Measurements from ENCODE around the gene POLR1A. TPM values are rescaled to one million over a fixed set of nuclear protein-coding genes. Genes with fewer than 3 reads are reported as not detected.

Gene POLR1A
- total and polyA plus RNA-seq, 10 donors, result 1.8 to 39.0 (median 20.1) TPM

- peaks cover 6 to 31% (median 24%) of the 10 kb centered on the region in 6 donors for H3K4me1 ChIP-seq
- no peaks in the 10 kb centered on the region for H3K36me3 ChIP-seq
- peaks cover 0 to 14% (median 8%) of the 10 kb centered on the region in 8 donors for H3K9me3 ChIP-seq
- peak; percentile 57 for DNase-seq
- TF ChIP-seq POLR2A (IDR thresholded peaks at IDR 0.05) (no peak), POLR2AphosphoS5 (IDR thresholded peaks at IDR 0.05) (no peak), CTCF (IDR thresholded peaks at IDR 0.05 in 8 of 11, conservative IDR thresholded peaks at IDR 0.05 in 3 of 11) (no peak)
- peak overlapping the region in 1 of 8 donors; percentile 30 for H3K27ac ChIP-seq
- no peaks in the 10 kb centered on the region for H3K27me3 ChIP-seq (replicated peaks in 1 of 7)
- H3K4me3 ChIP-seq, result no peak overlapping the region
- intact Hi-C loops (cut with DNase I; ENCODE audit: low total_unique reads), result no loop called here
- WGBS, 5 donors, result 97 to 100% (median 99%) methylated on average over 2 of the region's 2 CpGs
Observed at GRCh38 chr2:86015006-86015405, 90.7 kb downstream of the POLR1A start.

DNA sequence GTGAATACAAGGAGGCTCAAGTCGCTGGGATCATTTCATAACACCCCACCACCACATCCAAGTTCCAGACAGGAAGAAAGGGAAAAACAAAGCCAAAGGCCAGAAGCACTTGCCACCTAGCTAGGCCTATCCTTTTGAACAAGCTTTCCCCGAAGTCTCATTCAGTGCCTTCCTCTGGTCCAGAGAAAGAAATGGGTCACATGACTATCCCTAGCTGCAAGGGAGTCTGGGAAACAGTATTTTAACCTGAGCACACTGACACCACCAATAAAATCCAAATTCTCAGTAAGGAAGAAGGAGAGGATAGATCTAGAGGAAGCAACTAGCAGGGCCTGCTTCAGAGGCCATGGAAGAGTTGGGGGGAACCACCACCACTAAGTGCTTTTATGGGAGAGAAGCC is 91.2 kb downstream of the POLR1A start:
- no peaks in the 10 kb centered on the region for H3K36me3 ChIP-seq
- H3K27me3 ChIP-seq (replicated peaks in 1 of 7), result no peaks in the 10 kb centered on the region
- H3K4me1 ChIP-seq, result peaks cover 6 to 31% (median 24%) of the 10 kb centered on the region in 6 donors
- H3K4me3 ChIP-seq, result no peak overlapping the region
- intact Hi-C loops (cut with DNase I; ENCODE audit: low total_unique reads), result no loop called here
- DNase-seq, result no peak
- TF ChIP-seq POLR2AphosphoS5 (IDR thresholded peaks at IDR 0.05), result no peak
- no peak for TF ChIP-seq CTCF (IDR thresholded peaks at IDR 0.05 in 8 of 11, conservative IDR thresholded peaks at IDR 0.05 in 3 of 11)
- TF ChIP-seq POLR2A (IDR thresholded peaks at IDR 0.05), result no peak
- peak overlapping the region in 1 of 8 donors; percentile 30 for H3K27ac ChIP-seq
- H3K9me3 ChIP-seq, result peaks cover 0 to 14% (median 8%) of the 10 kb centered on the region in 8 donors
- WGBS, 5 donors, result 87 to 95% (median 92%) methylated on average over 2 of the region's 2 CpGs

DNA sequence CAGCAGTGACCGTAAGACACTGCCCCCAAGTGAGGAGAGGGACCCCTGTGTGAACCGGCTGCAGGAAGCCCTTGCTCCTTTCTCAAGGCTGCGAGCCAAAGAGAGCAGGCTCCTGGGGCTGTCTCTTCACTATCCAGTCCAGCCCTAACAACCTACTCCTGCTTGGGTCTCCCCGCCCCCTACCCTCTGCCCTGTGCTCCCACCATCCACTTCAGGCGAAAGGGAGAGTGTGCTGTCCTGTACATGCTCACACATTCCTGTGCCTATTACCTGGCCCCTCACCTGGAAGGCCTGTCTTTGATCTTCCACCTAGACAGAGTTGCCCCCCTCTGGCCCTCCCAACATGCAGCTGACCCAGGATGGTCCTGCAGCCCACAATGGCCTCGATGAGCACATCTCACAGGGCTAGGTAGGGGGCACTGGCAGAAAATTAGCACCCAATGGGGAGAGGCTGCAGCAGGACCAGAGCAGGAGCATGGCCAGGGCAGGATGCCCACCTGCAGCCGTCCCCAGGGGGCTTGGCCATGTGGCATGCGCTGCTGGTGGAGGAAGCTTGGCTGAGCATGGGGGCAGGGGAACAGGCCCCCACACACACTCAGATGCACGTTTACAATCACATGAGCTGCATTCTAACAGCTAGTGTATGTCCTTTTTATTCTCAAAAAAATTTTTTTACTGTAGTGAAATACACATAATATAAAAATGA is 93.5 kb downstream of the POLR1A start:
- intact Hi-C loops (cut with DNase I; ENCODE audit: low total_unique reads), result no loop called here
- H3K27me3 ChIP-seq (replicated peaks in 1 of 7), result no peaks in the 10 kb centered on the region
- DNase-seq, result peak; percentile 47
- H3K4me3 ChIP-seq, result no peak overlapping the region
- H3K4me1 ChIP-seq, result peaks cover 0 to 21% (median 14%) of the 10 kb centered on the region in 6 donors
- H3K36me3 ChIP-seq, result no peaks in the 10 kb centered on the region
- no peak overlapping the region for H3K27ac ChIP-seq
- 75 to 86% (median 77%) methylated on average over 8 to 9 of the region's 9 CpGs for WGBS, 5 donors
- H3K9me3 ChIP-seq, result peaks cover 0 to 14% (median 8%) of the 10 kb centered on the region in 8 donors
- TF ChIP-seq CTCF (IDR thresholded peaks at IDR 0.05 in 8 of 11, conservative IDR thresholded peaks at IDR 0.05 in 3 of 11) (no peak), POLR2AphosphoS5 (IDR thresholded peaks at IDR 0.05) (no peak), POLR2A (IDR thresholded peaks at IDR 0.05) (no peak)

DNA sequence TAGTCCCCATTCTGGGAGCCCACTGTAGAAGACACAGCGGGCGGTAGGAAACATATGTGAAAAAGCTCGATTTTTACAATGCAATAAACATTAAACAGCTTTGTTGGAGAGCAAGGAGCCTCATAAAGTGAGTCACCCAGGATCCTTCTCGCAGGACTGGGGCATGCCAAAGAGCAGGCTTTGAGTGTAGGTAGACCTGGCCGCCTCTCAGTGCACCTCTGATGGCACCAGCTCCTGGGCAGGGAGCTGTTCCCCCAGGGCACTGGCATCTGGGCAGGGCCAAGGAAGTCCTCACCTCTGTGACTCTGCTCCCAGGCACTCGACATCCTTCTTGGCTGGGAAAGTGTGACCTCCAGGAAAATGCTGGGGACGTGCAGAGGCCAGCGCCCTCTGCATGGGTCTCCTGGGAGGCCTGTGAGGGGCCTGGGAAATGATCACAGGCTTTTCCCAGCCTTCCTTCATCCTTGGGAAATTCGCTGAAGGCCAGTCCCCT is 94.2 kb downstream of the POLR1A start:
- no peak for TF ChIP-seq CTCF (IDR thresholded peaks at IDR 0.05 in 8 of 11, conservative IDR thresholded peaks at IDR 0.05 in 3 of 11)
- no peak for TF ChIP-seq POLR2A (IDR thresholded peaks at IDR 0.05)
- TF ChIP-seq POLR2AphosphoS5 (IDR thresholded peaks at IDR 0.05), result no peak
- intact Hi-C loops (cut with DNase I; ENCODE audit: low total_unique reads), result no loop called here
- H3K27ac ChIP-seq, result no peak overlapping the region
- H3K27me3 ChIP-seq (replicated peaks in 1 of 7), result no peaks in the 10 kb centered on the region
- H3K4me1 ChIP-seq, result peaks cover 0 to 15% (median 8%) of the 10 kb centered on the region in 6 donors
- DNase-seq, result peak; percentile 62
- peaks cover 0 to 17% (median 10%) of the 10 kb centered on the region in 8 donors for H3K9me3 ChIP-seq
- no peak overlapping the region for H3K4me3 ChIP-seq
- H3K36me3 ChIP-seq, result no peaks in the 10 kb centered on the region
- WGBS, 5 donors, result 88 to 90% (median 89%) methylated on average over 7 to 9 of the region's 9 CpGs
